ENCODE measurements around the gene C12orf54.
"Not testable (repeated sequence)": the region's sequence is repeated elsewhere in the genome, so short reads cannot be mapped to it uniquely, and the experiment has no call there.

The C12orf54 gene

DNA sequence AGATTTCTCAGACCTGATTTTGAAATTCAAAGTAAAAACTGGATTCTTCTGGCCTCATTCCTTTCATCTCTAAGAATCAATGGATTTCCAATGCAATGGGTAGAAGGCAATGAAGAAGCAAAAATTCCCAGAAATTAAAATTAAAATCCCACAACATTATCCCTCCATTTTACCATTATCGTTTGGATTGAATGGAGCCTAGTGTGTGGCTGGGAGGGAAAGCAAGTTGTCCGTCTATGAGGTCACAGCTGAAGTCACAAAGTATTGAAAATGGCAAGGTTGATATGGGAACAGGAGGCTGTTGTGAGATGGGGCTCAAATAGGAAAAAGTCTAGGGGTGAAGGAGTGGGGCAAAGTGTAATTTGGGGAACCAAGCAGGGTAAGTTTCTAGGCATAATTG, at the start of gene C12orf54:
C12orf54 (plus strand) TSS at position 301 of the 400 bp plus-strand sequence. CDS start 799 bp downstream, outside the sequence.
- Histone ChIP-seq H3K79me2 (ENCODE audit: insufficient read depth, low read length) (no peaks in the 10 kb centered on the region), H4K20me1 (ENCODE audit: low read depth, low read length) (no peaks in the 10 kb centered on the region), H3K36me3 (ENCODE audit: low read length) (no peaks in the 10 kb centered on the region), H3F3A (ENCODE audit: insufficient read depth) (no peaks in the 10 kb centered on the region), H3K9ac (ENCODE audit: low read length) (no peak within 1 kb of the TSS), H2AFZ (ENCODE audit: low read depth, low read length, severe bottlenecking) (no peak within 1 kb of the TSS), H3K27me3 (ENCODE audit: low read length) (no peaks in the 10 kb centered on the region; the same call in 1 of the 2 replicates), H3K27ac (ENCODE audit: low read depth, low read length) (no peak within 1 kb of the TSS), H3K9me2 (replicated peaks; ENCODE audit: insufficient read depth, low read length) (no peaks in the 10 kb centered on the region), H3K9me3 (ENCODE audit: insufficient read depth, low read length) (no peaks in the 10 kb centered on the region), H3K4me3 (ENCODE audit: insufficient read depth, low read length, poor library complexity, severe bottlenecking) (no peak within 1 kb of the TSS), H3K4me2 (ENCODE audit: low read depth, low read length, poor library complexity, severe bottlenecking) (no peak within 1 kb of the TSS)
- TF ChIP-seq, protein P1, sequence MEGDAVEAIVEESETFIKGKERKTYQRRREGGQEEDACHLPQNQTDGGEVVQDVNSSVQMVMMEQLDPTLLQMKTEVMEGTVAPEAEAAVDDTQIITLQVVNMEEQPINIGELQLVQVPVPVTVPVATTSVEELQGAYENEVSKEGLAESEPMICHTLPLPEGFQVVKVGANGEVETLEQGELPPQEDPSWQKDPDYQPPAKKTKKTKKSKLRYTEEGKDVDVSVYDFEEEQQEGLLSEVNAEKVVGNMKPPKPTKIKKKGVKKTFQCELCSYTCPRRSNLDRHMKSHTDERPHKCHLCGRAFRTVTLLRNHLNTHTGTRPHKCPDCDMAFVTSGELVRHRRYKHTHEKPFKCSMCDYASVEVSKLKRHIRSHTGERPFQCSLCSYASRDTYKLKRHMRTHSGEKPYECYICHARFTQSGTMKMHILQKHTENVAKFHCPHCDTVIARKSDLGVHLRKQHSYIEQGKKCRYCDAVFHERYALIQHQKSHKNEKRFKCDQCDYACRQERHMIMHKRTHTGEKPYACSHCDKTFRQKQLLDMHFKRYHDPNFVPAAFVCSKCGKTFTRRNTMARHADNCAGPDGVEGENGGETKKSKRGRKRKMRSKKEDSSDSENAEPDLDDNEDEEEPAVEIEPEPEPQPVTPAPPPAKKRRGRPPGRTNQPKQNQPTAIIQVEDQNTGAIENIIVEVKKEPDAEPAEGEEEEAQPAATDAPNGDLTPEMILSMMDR (IDR thresholded peaks at IDR 0.05; ENCODE audit: insufficient read depth, low read length, poor library complexity, severe bottlenecking): no peak
- no peak for TF ChIP-seq EZH2phosphoT487 (conservative IDR thresholded peaks at IDR 0.05; ENCODE audit: low read length)

DNA sequence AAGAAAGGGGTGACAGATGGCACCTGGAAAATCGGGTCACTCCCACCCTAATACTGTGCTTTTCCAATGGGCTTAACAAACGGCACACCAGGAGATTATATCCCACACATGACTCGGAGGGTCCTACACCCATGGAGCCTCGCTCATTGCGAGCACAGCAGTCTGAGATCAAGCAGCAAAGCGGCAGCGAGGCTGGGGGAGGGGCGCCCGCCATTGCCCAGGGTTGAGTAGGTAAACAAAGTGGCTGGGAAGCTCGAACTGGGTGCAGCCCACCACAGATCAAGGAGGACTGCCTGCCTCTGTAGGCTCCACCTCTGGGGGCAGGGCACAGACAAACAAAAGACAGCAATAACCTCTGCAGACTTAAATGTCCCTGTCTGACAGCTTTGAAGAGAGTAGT, 48.3 kb upstream of the C12orf54 start:
- H3K79me2 ChIP-seq (ENCODE audit: insufficient read depth, low read length); H3K9ac ChIP-seq (ENCODE audit: low read length); H3K4me2 ChIP-seq (ENCODE audit: low read depth, low read length, poor library complexity, severe bottlenecking); H3K9me2 ChIP-seq (replicated peaks; ENCODE audit: insufficient read depth, low read length); H3K9me3 ChIP-seq (ENCODE audit: insufficient read depth, low read length); H3K27me3 ChIP-seq (ENCODE audit: low read length); H3K36me3 ChIP-seq (ENCODE audit: low read length); H3K4me3 ChIP-seq (ENCODE audit: insufficient read depth, low read length, poor library complexity, severe bottlenecking); H4K20me1 ChIP-seq (ENCODE audit: low read depth, low read length); H3K27ac ChIP-seq (ENCODE audit: low read depth, low read length); H2AFZ ChIP-seq (ENCODE audit: low read depth, low read length, severe bottlenecking); H3F3A ChIP-seq (ENCODE audit: insufficient read depth): not testable (repeated sequence)

GRCh38 chr12:48441069-48441468, 41.2 kb upstream of the C12orf54 start:
- no peaks in the 10 kb centered on the region for H3K9me3 ChIP-seq (ENCODE audit: insufficient read depth, low read length)
- H4K20me1 ChIP-seq (ENCODE audit: low read depth, low read length): no peaks in the 10 kb centered on the region
- TF ChIP-seq, protein P1 (IDR thresholded peaks at IDR 0.05; ENCODE audit: insufficient read depth, low read length, poor library complexity, severe bottlenecking): no peak
- no peak for TF ChIP-seq EZH2phosphoT487 (conservative IDR thresholded peaks at IDR 0.05; ENCODE audit: low read length)
- H2AFZ ChIP-seq (ENCODE audit: low read depth, low read length, severe bottlenecking): no peak overlapping the region
- H3K27me3 ChIP-seq (ENCODE audit: low read length): no peaks in the 10 kb centered on the region
- H3K36me3 ChIP-seq (ENCODE audit: low read length): no peaks in the 10 kb centered on the region
- H3F3A ChIP-seq (ENCODE audit: insufficient read depth): no peaks in the 10 kb centered on the region
- no peaks in the 10 kb centered on the region for H3K79me2 ChIP-seq (ENCODE audit: insufficient read depth, low read length)
- no peak overlapping the region for H3K27ac ChIP-seq (ENCODE audit: low read depth, low read length)
- H3K9ac ChIP-seq (ENCODE audit: low read length): no peak overlapping the region
- H3K9me2 ChIP-seq (replicated peaks; ENCODE audit: insufficient read depth, low read length): no peaks in the 10 kb centered on the region
- no peak overlapping the region for H3K4me2 ChIP-seq (ENCODE audit: low read depth, low read length, poor library complexity, severe bottlenecking)
- no peak overlapping the region for H3K4me3 ChIP-seq (ENCODE audit: insufficient read depth, low read length, poor library complexity, severe bottlenecking)

GRCh38 chr12:48442179-48442847, 40.0 kb upstream of the C12orf54 start:
- no peak overlapping the region for H3K9ac ChIP-seq (ENCODE audit: low read length)
- H3K27ac ChIP-seq (ENCODE audit: low read depth, low read length): no peak overlapping the region

More at GRCh38 chr12:48442179-48442847, 40.0 kb upstream of the C12orf54 start:
- Histone ChIP-seq H3K4me2 (ENCODE audit: low read depth, low read length, poor library complexity, severe bottlenecking) (no peak overlapping the region), H4K20me1 (ENCODE audit: low read depth, low read length) (no peaks in the 10 kb centered on the region), H3K79me2 (ENCODE audit: insufficient read depth, low read length) (no peaks in the 10 kb centered on the region), H3F3A (ENCODE audit: insufficient read depth) (no peaks in the 10 kb centered on the region), H3K4me3 (ENCODE audit: insufficient read depth, low read length, poor library complexity, severe bottlenecking) (no peak overlapping the region), H2AFZ (ENCODE audit: low read depth, low read length, severe bottlenecking) (no peak overlapping the region), H3K9me3 (ENCODE audit: insufficient read depth, low read length) (no peaks in the 10 kb centered on the region), H3K36me3 (ENCODE audit: low read length) (no peaks in the 10 kb centered on the region), H3K9me2 (replicated peaks; ENCODE audit: insufficient read depth, low read length) (no peaks in the 10 kb centered on the region), H3K27me3 (ENCODE audit: low read length) (no peaks in the 10 kb centered on the region)
- TF ChIP-seq, protein P1 (IDR thresholded peaks at IDR 0.05; ENCODE audit: insufficient read depth, low read length, poor library complexity, severe bottlenecking): no peak
- TF ChIP-seq EZH2phosphoT487 (conservative IDR thresholded peaks at IDR 0.05; ENCODE audit: low read length): no peak

Data from SU-DHL-6 (cell line).